HG02571 (cell line): ENCODE results near the gene DAGLB.
"Not testable (repeated sequence)": the region's sequence is repeated elsewhere in the genome, so short reads cannot be mapped to it uniquely, and the experiment has no call there.

Experiments used
- ATAC-seq: cut with Tn5 transposase; IDR thresholded peaks from one replicate; pipeline ENCODE4 v1.9.1; 2021; ENCODE audit warnings: mild to moderate bottlenecking, moderate library complexity; ENCODE audit not compliant: unreplicated experiment

DAGLB gene

GRCh38 chr7:6378556-6378955 is 69.2 kb downstream of the DAGLB start:
- ATAC-seq, result not testable (repeated sequence)

- no peak for ATAC-seq
Observed at GRCh38 chr7:6376820-6377219, 70.9 kb downstream of the DAGLB start.

- no peak for ATAC-seq
Observed at GRCh38 chr7:6375348-6376101, 72.2 kb downstream of the DAGLB start.

GRCh38 chr7:6367701-6368211 is 80.0 kb downstream of the DAGLB start:
- ATAC-seq, result no peak

GRCh38 chr7:6365451-6365850 is 82.3 kb downstream of the DAGLB start:
- ATAC-seq, result no peak

- ATAC-seq, result no peak
Observed at GRCh38 chr7:6360841-6361240, 86.9 kb downstream of the DAGLB start.

GRCh38 chr7:6359734-6360133 is 88.0 kb downstream of the DAGLB start:
- ATAC-seq, result no peak
